HG03139 (cell line): ENCODE results near the gene ITGB1.
"Not testable (repeated sequence)": the region's sequence is repeated elsewhere in the genome, so short reads cannot be mapped to it uniquely, and the experiment has no call there.

Source experiments
- ATAC-seq: cut with Tn5 transposase; IDR thresholded peaks from one replicate; pipeline ENCODE4 v1.9.1; 2021; ENCODE audit not compliant: unreplicated experiment

Gene ITGB1

GRCh38 chr10:32980558-32981468 is 22.8 kb upstream of the ITGB1 start:
- ATAC-seq: peak; percentile 94

- no peak for ATAC-seq
Observed at GRCh38 chr10:32980242-32980557, 22.2 kb upstream of the ITGB1 start.

- not testable (repeated sequence) for ATAC-seq
Observed at GRCh38 chr10:32979719-32980118, 21.7 kb upstream of the ITGB1 start.

- ATAC-seq: no peak
Observed at GRCh38 chr10:32979041-32979440, 21.0 kb upstream of the ITGB1 start.

GRCh38 chr10:32977846-32978809 is 20.1 kb upstream of the ITGB1 start:
- ATAC-seq: not testable (repeated sequence)

GRCh38 chr10:32976338-32976737 is 18.3 kb upstream of the ITGB1 start:
- ATAC-seq: no peak

GRCh38 chr10:32972929-32973328 is 14.9 kb upstream of the ITGB1 start:
- no peak for ATAC-seq

GRCh38 chr10:32972460-32972859 is 14.4 kb upstream of the ITGB1 start:
- no peak for ATAC-seq

GRCh38 chr10:32971536-32972091 is 13.6 kb upstream of the ITGB1 start:
- no peak for ATAC-seq

- ATAC-seq: peak; percentile 62
Observed at GRCh38 chr10:32970910-32971309, 12.9 kb upstream of the ITGB1 start.

GRCh38 chr10:32964270-32964669 is 6.2 kb upstream of the ITGB1 start:
- no peak for ATAC-seq

GRCh38 chr10:32963096-32963495 is 5.1 kb upstream of the ITGB1 start:
- ATAC-seq: no peak

- no peak for ATAC-seq
Observed at GRCh38 chr10:32962521-32962920, 4.5 kb upstream of the ITGB1 start.

- no peak for ATAC-seq
Observed at GRCh38 chr10:32961895-32962369, 3.9 kb upstream of the ITGB1 start.

GRCh38 chr10:32961343-32961894 is 3.4 kb upstream of the ITGB1 start:
- ATAC-seq: no peak

GRCh38 chr10:32960022-32960421 is 2.0 kb upstream of the ITGB1 start:
- no peak for ATAC-seq

- ATAC-seq: no peak
Observed at GRCh38 chr10:32959006-32959920, 1.2 kb upstream of the ITGB1 start.

GRCh38 chr10:32957341-32958084 is 517 bp downstream of the ITGB1 start:
- ATAC-seq: peak; percentile 26
